Peyer's patch (tissue), 4 donors: Measurements from ENCODE around the gene RASA3.

Experiments
- POLR2A ChIP-seq, 2 donors: fragments of 450-650 bp; IDR thresholded peaks; one replicate each; pipeline ENCODE4 v1.5.1; 2017; ENCODE audit warnings: antibody characterized with exemption in 2 of 2, mild to moderate bottlenecking in 2 of 2, moderate library complexity in 2 of 2
- TF ChIP-seq, protein P1 (sequence below), 6 experiments: fragments of 450-650 bp in 4 of 6; fragments of 200-600 bp in 2 of 6; sonication (generic) in 1 of 6; IDR thresholded peaks; one replicate each; pipeline ENCODE4 v1.5.1; 2017 to 2019; ENCODE audit warnings: antibody characterized with exemption in 6 of 6, mild to moderate bottlenecking in 3 of 6, moderate library complexity in 1 of 6

DNA sequence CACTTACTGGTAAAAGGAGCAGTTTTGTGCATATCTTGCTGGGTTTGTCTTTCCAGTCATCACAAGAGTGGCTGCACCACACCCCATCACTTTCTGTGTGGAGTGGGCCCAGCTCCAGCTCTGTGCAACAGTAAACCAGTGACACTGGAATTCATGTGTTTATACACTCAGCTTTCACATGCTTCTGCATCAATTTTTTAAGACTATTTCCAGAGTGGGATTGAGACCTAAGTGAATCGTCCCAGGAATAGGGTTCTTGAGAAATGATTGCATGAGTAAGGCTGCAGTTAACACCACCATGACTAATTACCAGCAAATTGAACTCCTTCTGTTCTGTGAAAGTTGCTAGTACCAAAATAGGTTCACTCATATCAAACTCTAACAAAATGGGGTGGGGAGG, 41.3 kb upstream of the RASA3 start:
- TF ChIP-seq, protein P1, sequence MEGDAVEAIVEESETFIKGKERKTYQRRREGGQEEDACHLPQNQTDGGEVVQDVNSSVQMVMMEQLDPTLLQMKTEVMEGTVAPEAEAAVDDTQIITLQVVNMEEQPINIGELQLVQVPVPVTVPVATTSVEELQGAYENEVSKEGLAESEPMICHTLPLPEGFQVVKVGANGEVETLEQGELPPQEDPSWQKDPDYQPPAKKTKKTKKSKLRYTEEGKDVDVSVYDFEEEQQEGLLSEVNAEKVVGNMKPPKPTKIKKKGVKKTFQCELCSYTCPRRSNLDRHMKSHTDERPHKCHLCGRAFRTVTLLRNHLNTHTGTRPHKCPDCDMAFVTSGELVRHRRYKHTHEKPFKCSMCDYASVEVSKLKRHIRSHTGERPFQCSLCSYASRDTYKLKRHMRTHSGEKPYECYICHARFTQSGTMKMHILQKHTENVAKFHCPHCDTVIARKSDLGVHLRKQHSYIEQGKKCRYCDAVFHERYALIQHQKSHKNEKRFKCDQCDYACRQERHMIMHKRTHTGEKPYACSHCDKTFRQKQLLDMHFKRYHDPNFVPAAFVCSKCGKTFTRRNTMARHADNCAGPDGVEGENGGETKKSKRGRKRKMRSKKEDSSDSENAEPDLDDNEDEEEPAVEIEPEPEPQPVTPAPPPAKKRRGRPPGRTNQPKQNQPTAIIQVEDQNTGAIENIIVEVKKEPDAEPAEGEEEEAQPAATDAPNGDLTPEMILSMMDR (IDR thresholded peaks at IDR 0.05): no peak
- no peak for TF ChIP-seq POLR2A (IDR thresholded peaks at IDR 0.05)
